ENCODE results near the gene CALY.

Gene CALY

GRCh38 chr10:133332936-133333699, 3.6 kb downstream of the CALY start:
- H3K4me3 ChIP-seq (replicated peaks; ENCODE audit: insufficient read depth, low read length), result no peak overlapping the region
- DNase-seq (ENCODE audit: low read depth in 1 of 2, low spot score in 1 of 2), result no peak
- TF ChIP-seq GABPA (IDR thresholded peaks at IDR 0.05; ENCODE audit: low read depth) (no peak), POLR2AphosphoS5 (IDR thresholded peaks at IDR 0.05; ENCODE audit: low read depth) (no peak), SPI1 (IDR thresholded peaks at IDR 0.05; ENCODE audit: borderline replicate concordance, low read depth) (no peak), REST (IDR thresholded peaks at IDR 0.05; ENCODE audit: insufficient replicate concordance, low read depth) (no peak), CTCF (IDR thresholded peaks at IDR 0.05; ENCODE audit: insufficient read depth, low read length) (no peak)
- no peak overlapping the region for H3K27ac ChIP-seq (replicated peaks)
- H3K27me3 ChIP-seq (ENCODE audit: insufficient read depth, poor library complexity, severe bottlenecking), result peaks cover 33% of the 10 kb centered on the region

- Histone ChIP-seq H3K27me3 (ENCODE audit: insufficient read depth, poor library complexity, severe bottlenecking) (peaks cover 40% of the 10 kb centered on the region), H3K4me3 (replicated peaks; ENCODE audit: insufficient read depth, low read length) (no peak overlapping the region), H3K27ac (replicated peaks) (no peak overlapping the region)
- DNase-seq (ENCODE audit: low read depth in 1 of 2, low spot score in 1 of 2), result peak; percentile 74 to 80
- no peak for TF ChIP-seq POLR2AphosphoS5 (IDR thresholded peaks at IDR 0.05; ENCODE audit: low read depth)
- no peak for TF ChIP-seq GABPA (IDR thresholded peaks at IDR 0.05; ENCODE audit: low read depth)
- TF ChIP-seq CTCF (IDR thresholded peaks at IDR 0.05; ENCODE audit: insufficient read depth, low read length), result peak; percentile 86
- no peak for TF ChIP-seq REST (IDR thresholded peaks at IDR 0.05; ENCODE audit: insufficient replicate concordance, low read depth)
- no peak for TF ChIP-seq SPI1 (IDR thresholded peaks at IDR 0.05; ENCODE audit: borderline replicate concordance, low read depth)
Observed at GRCh38 chr10:133329491-133330202, 7.0 kb downstream of the CALY start.

- no peak overlapping the region for H3K27ac ChIP-seq (replicated peaks)
- no peak for TF ChIP-seq SPI1 (IDR thresholded peaks at IDR 0.05; ENCODE audit: borderline replicate concordance, low read depth)
- TF ChIP-seq POLR2AphosphoS5 (IDR thresholded peaks at IDR 0.05; ENCODE audit: low read depth), result no peak
- TF ChIP-seq CTCF (IDR thresholded peaks at IDR 0.05; ENCODE audit: insufficient read depth, low read length), result no peak
- no peak for TF ChIP-seq REST (IDR thresholded peaks at IDR 0.05; ENCODE audit: insufficient replicate concordance, low read depth)
- no peak overlapping the region for H3K4me3 ChIP-seq (replicated peaks; ENCODE audit: insufficient read depth, low read length)
- H3K27me3 ChIP-seq (ENCODE audit: insufficient read depth, poor library complexity, severe bottlenecking), result peaks cover 38% of the 10 kb centered on the region
- no peak for DNase-seq (ENCODE audit: low read depth in 1 of 2, low spot score in 1 of 2)
Observed at GRCh38 chr10:133328358-133329343, 8.0 kb downstream of the CALY start.
